SK-N-SH (cell line): ENCODE results near the gene NRGN. TPM values are rescaled to one million over a fixed set of nuclear protein-coding genes. Genes with fewer than 3 reads are reported as not detected.

Source experiments
- CTCF ChIA-PET: fragments of 300-600, 350-600 bp; formaldehyde crosslinking; extraction: SDS; loops from one replicate; lab custom pipeline; 2021; lab: Yijun Ruan, JAX
- POLR2A ChIA-PET: fragments of 350-600 bp; sonication (Branson Sonifier 250); formaldehyde crosslinking; extraction: SDS; loops from one replicate; lab custom pipeline; 2020; ENCODE audit warnings: antibody characterized with exemption, inconsistent platforms; lab: Yijun Ruan, JAX
- DNase-seq: peaks from one replicate; pipeline ENCODE4 v3.0.0; 2012
- H2AFZ ChIP-seq: fragments of 200-600 bp; sonication (generic); 2 replicates; pipeline ENCODE4 v1.8.1; 2016; ENCODE audit warnings: antibody characterized with exemption, mild to moderate bottlenecking, low read depth
- H3F3A ChIP-seq: fragments of 200-600 bp; sonication (generic); replicated peaks from 2 replicates; pipeline ENCODE3; 2016; ENCODE audit warnings: antibody characterized with exemption, mild to moderate bottlenecking; ENCODE audit not compliant: insufficient read depth
- H3K27ac ChIP-seq, 2 experiments: fragments of 200-500 bp in 1 of 2; fragments of 200-600 bp in 1 of 2; sonication (Bioruptor generic) in 1 of 2; sonication (generic), shearing (Covaris generic) in 1 of 2; 2 replicates each; pipeline versions ENCODE4 v1.5.1 to v1.6.1; 2014 to 2016; ENCODE audit warnings: low read depth in 2 of 2, inconsistent platforms in 1 of 2, low read length in 1 of 2, mild to moderate bottlenecking in 1 of 2, mixed read lengths in 1 of 2
- H3K27me3 ChIP-seq: fragments of 200-600 bp; sonication (generic), shearing (Covaris generic); 2 replicates; pipeline ENCODE4 v1.6.1; 2016; ENCODE audit warnings: mixed run types; ENCODE audit not compliant: insufficient read depth
- H3K36me3 ChIP-seq, 2 experiments: fragments of 200-500 bp in 1 of 2; fragments of 200-600 bp in 1 of 2; sonication (Bioruptor generic) in 1 of 2; sonication (generic) in 1 of 2; replicated peaks in 1 of 2; 2 replicates each; pipeline versions ENCODE3 to v1.5.1; 2014 to 2016; ENCODE audit warnings: low read length in 1 of 2, mild to moderate bottlenecking in 1 of 2; ENCODE audit not compliant: insufficient read depth in 2 of 2, control insufficient read depth in 1 of 2
- H3K4me1 ChIP-seq, 2 experiments: fragments of 200-500 bp in 1 of 2; fragments of 200-600 bp in 1 of 2; sonication (Bioruptor generic) in 1 of 2; sonication (generic), shearing (Covaris generic) in 1 of 2; 2 replicates each; pipeline versions ENCODE4 v1.5.1 to v1.6.1; 2014 to 2016; ENCODE audit warnings: low read depth in 1 of 2, low read length in 1 of 2, mixed run types in 1 of 2; ENCODE audit not compliant: insufficient read depth in 2 of 2, control insufficient read depth in 1 of 2
- H3K4me2 ChIP-seq: fragments of 200-600 bp; sonication (generic), shearing (Covaris generic); 2 replicates; pipeline ENCODE4 v1.6.1; 2017; ENCODE audit warnings: mixed run types
- H3K4me3 ChIP-seq, 2 experiments: fragments of 200-500 bp in 1 of 2; fragments of 200-600 bp in 1 of 2; sonication (Bioruptor generic) in 1 of 2; sonication (generic), shearing (Covaris generic) in 1 of 2; 2 replicates each; pipeline versions ENCODE4 v1.5.1 to v1.8.1; 2014 to 2016; ENCODE audit warnings: low read depth in 2 of 2, inconsistent platforms in 1 of 2, low read length in 1 of 2, mild to moderate bottlenecking in 1 of 2, mixed read lengths in 1 of 2, moderate library complexity in 1 of 2
- H3K79me2 ChIP-seq: fragments of 200-600 bp; sonication (generic); 2 replicates; pipeline ENCODE4 v1.8.1; 2017; ENCODE audit warnings: mild to moderate bottlenecking; ENCODE audit not compliant: insufficient read depth
- H3K9ac ChIP-seq: fragments of 200-600 bp; sonication (generic); 2 replicates; pipeline ENCODE4 v1.6.1; 2017; ENCODE audit warnings: mixed run types
- H3K9me2 ChIP-seq: fragments of 200-600 bp; sonication (generic); 2 replicates; pipeline ENCODE4 v1.6.1; 2017; ENCODE audit warnings: mixed run types
- H3K9me3 ChIP-seq: fragments of 200-600 bp; sonication (generic); 2 replicates; pipeline ENCODE4 v1.6.1; 2017; ENCODE audit warnings: mixed run types, mild to moderate bottlenecking, moderate library complexity
- H4K20me1 ChIP-seq: fragments of 200-600 bp; sonication (generic); 2 replicates; pipeline ENCODE4 v1.6.1; 2017; ENCODE audit warnings: mild to moderate bottlenecking, mixed run types; ENCODE audit not compliant: insufficient read depth
- ELF1 ChIP-seq: IDR thresholded peaks from 2 replicates; pipeline ENCODE4 v1.4.0; 2012
- EP300 ChIP-seq, 2 experiments: IDR thresholded peaks; 2 replicates each; pipeline versions ENCODE4 v1.4.0 to v1.6.1; 2012; ENCODE audit warnings: borderline replicate concordance in 1 of 2, low read depth in 1 of 2, low read length in 1 of 2
- FOSL2 ChIP-seq: IDR thresholded peaks from 2 replicates; pipeline ENCODE4 v1.4.0; 2012; ENCODE audit warnings: low read depth, mild to moderate bottlenecking, moderate library complexity, borderline replicate concordance
- FOXJ3 ChIP-seq: sonication (generic); formaldehyde crosslinking; IDR thresholded peaks from 2 replicates; pipeline ENCODE4 v1.5.1; 2020; ENCODE audit warnings: mild to moderate bottlenecking, missing genetic modification reagents
- GATA2 ChIP-seq: sonication (generic); formaldehyde crosslinking; IDR thresholded peaks from 2 replicates; pipeline ENCODE4 v1.5.0; 2020; ENCODE audit warnings: mild to moderate bottlenecking, missing genetic modification reagents
- JUND ChIP-seq: IDR thresholded peaks from 2 replicates; pipeline ENCODE4 v1.4.0; 2012
- MEF2A ChIP-seq: IDR thresholded peaks from 2 replicates; pipeline ENCODE4 v1.4.0; 2012; ENCODE audit warnings: low read depth, borderline replicate concordance
- MXI1 ChIP-seq: IDR thresholded peaks from 2 replicates; pipeline ENCODE4 v1.6.1; 2012; ENCODE audit warnings: mild to moderate bottlenecking, low read depth, low read length, improper control_type of control experiment
- NRF1 ChIP-seq: IDR thresholded peaks from 2 replicates; pipeline ENCODE4 v1.6.1; 2012; ENCODE audit warnings: low read depth, mild to moderate bottlenecking, low read length
- RFX5 ChIP-seq: IDR thresholded peaks from 2 replicates; pipeline ENCODE4 v1.6.1; 2012; ENCODE audit warnings: mild to moderate bottlenecking, improper control_type of control experiment, low read length
- SIN3A ChIP-seq: IDR thresholded peaks from 2 replicates; pipeline ENCODE4 v1.6.1; 2012; ENCODE audit warnings: low read depth, mild to moderate bottlenecking, low read length, moderate library complexity, borderline replicate concordance
- TAF1 ChIP-seq: IDR thresholded peaks from 2 replicates; pipeline ENCODE4 v1.6.1; 2012; ENCODE audit warnings: low read depth, mild to moderate bottlenecking, low read length, moderate library complexity, borderline replicate concordance
- TCF12 ChIP-seq: IDR thresholded peaks from 2 replicates; pipeline ENCODE4 v1.4.0; 2012
- TEAD4 ChIP-seq: IDR thresholded peaks from 2 replicates; pipeline ENCODE4 v1.4.0; 2012; ENCODE audit warnings: mild to moderate bottlenecking, borderline replicate concordance; ENCODE audit not compliant: insufficient read depth
- WGBS: methylation state at CpG from one replicate; pipeline ENCODE4 v1.1.6; 2017; ENCODE audit warnings: low lambda C conversion rate; 5-methylcytosine and 5-hydroxymethylcytosine counted together
- polyA plus RNA-seq, 3 experiments: library from polyadenylated mRNA; depleted of rRNA; stranded (reverse); fragments of >200 nt; gene quantifications; 2 replicates each; pipeline ENCODE4 v1.2.3, GENCODE V29; 2012
- TF ChIP-seq, protein P1 (sequence below): IDR thresholded peaks from 2 replicates; pipeline ENCODE4 v1.4.0; 2012; ENCODE audit warnings: low read depth, borderline replicate concordance
- TF ChIP-seq, protein P2 (sequence below): IDR thresholded peaks from 2 replicates; pipeline ENCODE4 v1.4.0; 2012; ENCODE audit warnings: low read depth
- TF ChIP-seq, protein P3 (sequence below): IDR thresholded peaks from 2 replicates; pipeline ENCODE4; 2012
- TF ChIP-seq, protein P4 (sequence below): fragments of 150-350 bp; IDR thresholded peaks from 2 replicates; pipeline ENCODE4 v1.6.1; 2016; ENCODE audit warnings: mild to moderate bottlenecking, low read depth, low read length
- TF ChIP-seq, protein P5 (sequence below): fragments of 150-350 bp; IDR thresholded peaks from 2 replicates; pipeline ENCODE4 v1.6.1; 2017; ENCODE audit warnings: antibody characterized with exemption, low read length, low read depth, borderline replicate concordance
- TF ChIP-seq, protein P6 (sequence below): IDR thresholded peaks from 2 replicates; pipeline ENCODE4 v1.4.0; 2012; ENCODE audit warnings: low read depth, borderline replicate concordance

Gene NRGN
- polyA plus RNA-seq, 1 of the 3 experiments (the other 2 are of a cell fraction), result 6.8 TPM

DNA sequence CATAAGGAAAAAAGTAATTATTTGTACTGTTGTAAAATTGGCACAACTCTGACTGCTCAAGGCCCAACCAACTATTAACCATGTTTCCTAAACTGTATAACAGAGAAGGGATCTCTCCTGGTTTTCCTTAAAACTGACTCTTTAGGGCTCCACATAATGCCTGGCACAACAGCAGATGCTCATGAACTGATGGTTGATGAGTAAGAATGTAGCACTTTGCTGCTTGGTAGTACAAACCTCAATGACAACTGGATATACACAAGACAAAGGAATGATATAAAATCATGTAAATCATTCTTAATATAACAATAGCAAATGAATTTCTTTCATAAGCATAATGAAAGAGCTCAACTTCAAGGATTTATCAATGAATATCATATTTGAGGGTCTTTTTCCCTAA is 48.8 kb downstream of the NRGN start:
- no peak for DNase-seq
- no peak overlapping the region for H3K9ac ChIP-seq
- H3K4me3 ChIP-seq, result no peak overlapping the region
- no peak for TF ChIP-seq TAF1
- TF ChIP-seq FOSL2, result no peak
- TF ChIP-seq ELF1, result no peak
- TF ChIP-seq MXI1, result no peak
- no peak for TF ChIP-seq FOXJ3 (CRISPR knock-in tag)
- no peak for TF ChIP-seq MEF2A
- no peak for TF ChIP-seq SIN3A
- TF ChIP-seq, protein P1, sequence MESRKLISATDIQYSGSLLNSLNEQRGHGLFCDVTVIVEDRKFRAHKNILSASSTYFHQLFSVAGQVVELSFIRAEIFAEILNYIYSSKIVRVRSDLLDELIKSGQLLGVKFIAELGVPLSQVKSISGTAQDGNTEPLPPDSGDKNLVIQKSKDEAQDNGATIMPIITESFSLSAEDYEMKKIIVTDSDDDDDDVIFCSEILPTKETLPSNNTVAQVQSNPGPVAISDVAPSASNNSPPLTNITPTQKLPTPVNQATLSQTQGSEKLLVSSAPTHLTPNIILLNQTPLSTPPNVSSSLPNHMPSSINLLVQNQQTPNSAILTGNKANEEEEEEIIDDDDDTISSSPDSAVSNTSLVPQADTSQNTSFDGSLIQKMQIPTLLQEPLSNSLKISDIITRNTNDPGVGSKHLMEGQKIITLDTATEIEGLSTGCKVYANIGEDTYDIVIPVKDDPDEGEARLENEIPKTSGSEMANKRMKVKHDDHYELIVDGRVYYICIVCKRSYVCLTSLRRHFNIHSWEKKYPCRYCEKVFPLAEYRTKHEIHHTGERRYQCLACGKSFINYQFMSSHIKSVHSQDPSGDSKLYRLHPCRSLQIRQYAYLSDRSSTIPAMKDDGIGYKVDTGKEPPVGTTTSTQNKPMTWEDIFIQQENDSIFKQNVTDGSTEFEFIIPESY, result no peak
- no peak for TF ChIP-seq NRF1
- no peak for TF ChIP-seq RFX5
- no peak for TF ChIP-seq GATA2 (CRISPR knock-in tag)
- no peak for TF ChIP-seq EP300 (IDR thresholded peaks at IDR 0.05; ENCODE audit: borderline replicate concordance in 1 of 2, low read depth in 1 of 2, low read length in 1 of 2)
- ChIA-PET POLR2A (interaction anchor here (2.4 kb wide), 1 partner anchor 12 kb away, joined by 7 read pairs; the partner anchor contains the start of gene MSANTD2), CTCF (interaction anchor here (0.9 to 3.7 kb wide), 6 partner anchors 10 to 144 kb away, joined by 3 to 13 read pairs (median 5); partner anchors contain the start of gene MSANTD2)
- H3K27me3 ChIP-seq, result no peaks in the 10 kb centered on the region
- no peak overlapping the region for H2AFZ ChIP-seq
- H3K4me2 ChIP-seq, result no peak overlapping the region
- H3F3A ChIP-seq, result no peaks in the 10 kb centered on the region
- no peaks in the 10 kb centered on the region for H3K9me3 ChIP-seq
- H3K79me2 ChIP-seq, result peaks cover 97% of the 10 kb centered on the region
- H4K20me1 ChIP-seq, result peaks cover 63% of the 10 kb centered on the region
- peaks cover 5 to 11% of the 10 kb centered on the region in 2 experiments; a peak in 3 of 4 replicates for H3K4me1 ChIP-seq
- H3K27ac ChIP-seq, result no peak overlapping the region
- H3K9me2 ChIP-seq, result no peaks in the 10 kb centered on the region
- H3K36me3 ChIP-seq, result no peaks in the 10 kb centered on the region

DNA sequence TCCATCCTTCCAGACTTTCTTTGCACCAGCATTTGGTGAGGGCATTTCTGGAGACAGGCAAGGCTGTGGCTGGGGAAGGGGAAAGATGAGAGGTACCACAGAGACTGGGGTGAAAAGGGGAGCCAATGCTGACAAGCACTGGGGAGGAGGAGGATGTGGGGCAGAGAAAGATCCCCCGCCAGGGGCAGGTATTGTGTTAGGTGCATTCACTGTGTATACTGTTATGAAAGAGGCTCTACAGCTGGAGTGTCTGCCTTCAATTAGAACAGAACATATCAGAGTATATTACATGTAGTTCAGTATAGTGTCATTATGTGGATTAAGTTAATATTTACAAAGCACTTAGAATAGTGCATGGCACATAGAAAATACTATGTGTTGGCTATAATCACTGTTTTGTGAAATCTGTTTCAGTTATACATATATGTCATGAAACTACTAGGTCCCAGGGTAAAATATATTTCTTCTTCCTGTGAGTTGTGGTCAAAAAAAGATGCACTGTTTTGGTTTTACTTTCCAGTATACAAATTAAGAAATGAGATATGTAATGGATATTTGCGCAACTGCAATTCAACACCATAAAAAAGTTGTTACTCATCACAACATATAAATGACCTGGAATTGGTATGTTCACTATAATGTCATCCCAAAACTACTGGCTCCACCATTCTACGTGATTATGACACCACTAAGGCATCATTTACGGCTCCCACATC is 52.0 kb downstream of the NRGN start:
- CTCF ChIA-PET, result interaction anchor here (1.2 to 10.4 kb wide), 7 partner anchors 8 to 120 kb away, joined by 3 to 70 read pairs (median 13); partner anchors contain the start of genes ESAM, MSANTD2, SIAE and SPA17
- no peak overlapping the region for H3K4me2 ChIP-seq
- no peaks in the 10 kb centered on the region for H3K9me2 ChIP-seq
- 96% methylated on average over 4 of the region's 4 CpGs for WGBS
- H3K4me1 ChIP-seq, result peaks cover 5 to 9% of the 10 kb centered on the region in 2 experiments; a peak in 3 of 4 replicates
- no peak for DNase-seq
- H4K20me1 ChIP-seq, result peaks cover 87% of the 10 kb centered on the region
- peaks cover 99% of the 10 kb centered on the region for H3K79me2 ChIP-seq
- no peaks in the 10 kb centered on the region for H3K36me3 ChIP-seq
- H3F3A ChIP-seq, result peaks cover 8% of the 10 kb centered on the region
- H3K9me3 ChIP-seq, result no peaks in the 10 kb centered on the region
- no peak overlapping the region for H3K27ac ChIP-seq
- no peak overlapping the region for H3K9ac ChIP-seq
- no peak overlapping the region for H3K4me3 ChIP-seq
- no peaks in the 10 kb centered on the region for H3K27me3 ChIP-seq
- H2AFZ ChIP-seq, result no peak overlapping the region
- POLR2A ChIA-PET, result no interaction called here
- TF ChIP-seq GATA2 (CRISPR knock-in tag), result no peak
- TF ChIP-seq TCF12, result no peak
- TF ChIP-seq, protein P2, sequence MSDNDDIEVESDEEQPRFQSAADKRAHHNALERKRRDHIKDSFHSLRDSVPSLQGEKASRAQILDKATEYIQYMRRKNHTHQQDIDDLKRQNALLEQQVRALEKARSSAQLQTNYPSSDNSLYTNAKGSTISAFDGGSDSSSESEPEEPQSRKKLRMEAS, result no peak
- TF ChIP-seq TEAD4, result no peak
- no peak for TF ChIP-seq JUND
- TF ChIP-seq FOSL2, result no peak
- TF ChIP-seq, protein P3, sequence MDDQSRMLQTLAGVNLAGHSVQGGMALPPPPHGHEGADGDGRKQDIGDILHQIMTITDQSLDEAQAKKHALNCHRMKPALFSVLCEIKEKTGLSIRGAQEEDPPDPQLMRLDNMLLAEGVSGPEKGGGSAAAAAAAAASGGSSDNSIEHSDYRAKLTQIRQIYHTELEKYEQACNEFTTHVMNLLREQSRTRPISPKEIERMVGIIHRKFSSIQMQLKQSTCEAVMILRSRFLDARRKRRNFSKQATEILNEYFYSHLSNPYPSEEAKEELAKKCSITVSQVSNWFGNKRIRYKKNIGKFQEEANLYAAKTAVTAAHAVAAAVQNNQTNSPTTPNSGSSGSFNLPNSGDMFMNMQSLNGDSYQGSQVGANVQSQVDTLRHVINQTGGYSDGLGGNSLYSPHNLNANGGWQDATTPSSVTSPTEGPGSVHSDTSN, result no peak
- TF ChIP-seq, protein P4, sequence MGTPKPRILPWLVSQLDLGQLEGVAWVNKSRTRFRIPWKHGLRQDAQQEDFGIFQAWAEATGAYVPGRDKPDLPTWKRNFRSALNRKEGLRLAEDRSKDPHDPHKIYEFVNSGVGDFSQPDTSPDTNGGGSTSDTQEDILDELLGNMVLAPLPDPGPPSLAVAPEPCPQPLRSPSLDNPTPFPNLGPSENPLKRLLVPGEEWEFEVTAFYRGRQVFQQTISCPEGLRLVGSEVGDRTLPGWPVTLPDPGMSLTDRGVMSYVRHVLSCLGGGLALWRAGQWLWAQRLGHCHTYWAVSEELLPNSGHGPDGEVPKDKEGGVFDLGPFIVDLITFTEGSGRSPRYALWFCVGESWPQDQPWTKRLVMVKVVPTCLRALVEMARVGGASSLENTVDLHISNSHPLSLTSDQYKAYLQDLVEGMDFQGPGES, result no peak
- TF ChIP-seq, protein P5, sequence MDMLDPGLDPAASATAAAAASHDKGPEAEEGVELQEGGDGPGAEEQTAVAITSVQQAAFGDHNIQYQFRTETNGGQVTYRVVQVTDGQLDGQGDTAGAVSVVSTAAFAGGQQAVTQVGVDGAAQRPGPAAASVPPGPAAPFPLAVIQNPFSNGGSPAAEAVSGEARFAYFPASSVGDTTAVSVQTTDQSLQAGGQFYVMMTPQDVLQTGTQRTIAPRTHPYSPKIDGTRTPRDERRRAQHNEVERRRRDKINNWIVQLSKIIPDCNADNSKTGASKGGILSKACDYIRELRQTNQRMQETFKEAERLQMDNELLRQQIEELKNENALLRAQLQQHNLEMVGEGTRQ, result no peak
- TF ChIP-seq MXI1, result no peak
- TF ChIP-seq, protein P6, sequence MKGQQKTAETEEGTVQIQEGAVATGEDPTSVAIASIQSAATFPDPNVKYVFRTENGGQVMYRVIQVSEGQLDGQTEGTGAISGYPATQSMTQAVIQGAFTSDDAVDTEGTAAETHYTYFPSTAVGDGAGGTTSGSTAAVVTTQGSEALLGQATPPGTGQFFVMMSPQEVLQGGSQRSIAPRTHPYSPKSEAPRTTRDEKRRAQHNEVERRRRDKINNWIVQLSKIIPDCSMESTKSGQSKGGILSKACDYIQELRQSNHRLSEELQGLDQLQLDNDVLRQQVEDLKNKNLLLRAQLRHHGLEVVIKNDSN, result no peak
